Endodermal cell (in vitro differentiated cells): ENCODE measurements around the gene VCAN. TPM values are rescaled to one million over a fixed set of nuclear protein-coding genes. Genes with fewer than 3 reads are reported as not detected.

Experiments used
- DNase-seq: peaks from one replicate; pipeline ENCODE4 v3.0.0-alpha.2; 2017
- H3K27ac ChIP-seq: 2 replicates; pipeline ENCODE4 v1.5.1; 2013; ENCODE audit warnings: mild to moderate bottlenecking, low read depth, low read length, moderate library complexity
- H3K27me3 ChIP-seq: 2 replicates; pipeline ENCODE4 v1.6.1; 2013; ENCODE audit warnings: mild to moderate bottlenecking, low read length, moderate library complexity; ENCODE audit not compliant: insufficient read depth, control insufficient read depth, poor library complexity, severe bottlenecking
- H3K36me3 ChIP-seq: 2 replicates; pipeline ENCODE4 v1.7.0; 2013; ENCODE audit warnings: mild to moderate bottlenecking, low read length, moderate library complexity; ENCODE audit not compliant: control insufficient read depth, insufficient read depth
- H3K4me1 ChIP-seq: one replicate; pipeline ENCODE4 v1.7.0; 2013; ENCODE audit warnings: low read length; ENCODE audit not compliant: control insufficient read depth, insufficient read depth
- H3K4me3 ChIP-seq: 2 replicates; pipeline ENCODE4 v1.5.1; 2013; ENCODE audit warnings: mild to moderate bottlenecking, low read length, moderate library complexity
- H3K9ac ChIP-seq: 2 replicates; pipeline ENCODE4 v1.6.1; 2013; ENCODE audit warnings: mild to moderate bottlenecking, low read length, moderate library complexity; ENCODE audit not compliant: poor library complexity, severe bottlenecking; ENCODE audit errors: extremely low read depth
- H3K9me3 ChIP-seq: 2 replicates; pipeline ENCODE4 v1.6.1; 2013; ENCODE audit warnings: mild to moderate bottlenecking, low read length, moderate library complexity; ENCODE audit not compliant: control insufficient read depth
- H3K27ac Mint-ChIP-seq: 2 replicates; pipeline ENCODE4 v1.8.0; 2020; ENCODE audit warnings: mixed read lengths
- H3K27me3 Mint-ChIP-seq: 2 replicates; pipeline ENCODE4 v1.8.0; 2021; ENCODE audit warnings: mild to moderate bottlenecking, mixed read lengths; ENCODE audit not compliant: insufficient read depth
- H3K36me3 Mint-ChIP-seq: 2 replicates; pipeline ENCODE4 v1.8.0; 2020; ENCODE audit warnings: low read depth, mixed read lengths
- H3K4me1 Mint-ChIP-seq: 2 replicates; pipeline ENCODE4 v1.8.0; 2020; ENCODE audit warnings: mixed read lengths
- H3K4me3 Mint-ChIP-seq: 2 replicates; pipeline ENCODE4 v1.8.0; 2020; ENCODE audit warnings: mild to moderate bottlenecking, moderate library complexity, mixed read lengths
- H3K9me3 Mint-ChIP-seq: 2 replicates; pipeline ENCODE4 v1.8.0; 2020; ENCODE audit warnings: mild to moderate bottlenecking, mixed read lengths
- CTCF ChIP-seq: fragments of 200-600 bp; sonication (generic); conservative IDR thresholded peaks from 2 replicates; pipeline ENCODE4 v1.5.0; 2021; ENCODE audit warnings: antibody characterized with exemption, mild to moderate bottlenecking
- WGBS, 2 experiments: methylation state at CpG; one replicate each; pipeline versions ENCODE4 v1.1.5 to v1.1.7; 2013; ENCODE audit warnings: missing lambda C conversion rate in 2 of 2, mixed read lengths in 1 of 2; ENCODE audit not compliant: insufficient coverage in 1 of 2, insufficient read length in 1 of 2; 5-methylcytosine and 5-hydroxymethylcytosine counted together
- total RNA-seq, 2 donors: library from RNA; stranded (reverse); fragmentation: NEBNext Ultra II Directional in 1 of 2; extraction: Animal tissue kit (Norgen Biotek cat#: 25700) in 1 of 2; gene quantifications; 2 replicates in 1 of 2; 3 replicates in 1 of 2; pipeline ENCODE4 v1.2.1, GENCODE V29; 2021

Gene VCAN
- total RNA-seq, 2 donors from 2014 or later: 363 to 397 TPM

- no peaks in the 10 kb centered on the region for H3K9me3 ChIP-seq
- peaks cover 20% of the 10 kb centered on the region for H3K9me3 Mint-ChIP-seq
- no peak for DNase-seq
- H3K27me3 Mint-ChIP-seq: no peaks in the 10 kb centered on the region
- no peak overlapping the region for H3K9ac ChIP-seq
- H3K4me1 Mint-ChIP-seq: no peaks in the 10 kb centered on the region
- H3K4me3 Mint-ChIP-seq: no peak overlapping the region
- no peaks in the 10 kb centered on the region for H3K4me1 ChIP-seq
- H3K36me3 ChIP-seq: no peaks in the 10 kb centered on the region
- peaks cover 6% of the 10 kb centered on the region for H3K36me3 Mint-ChIP-seq
- no peak for TF ChIP-seq CTCF
- H3K27ac Mint-ChIP-seq: no peak overlapping the region
- H3K27me3 ChIP-seq: no peaks in the 10 kb centered on the region
- no peak overlapping the region for H3K4me3 ChIP-seq
- H3K27ac ChIP-seq: no peak overlapping the region
These were observed 143.3 kb downstream of the VCAN start for GRCh38 chr5:83614841-83615240.

DNA sequence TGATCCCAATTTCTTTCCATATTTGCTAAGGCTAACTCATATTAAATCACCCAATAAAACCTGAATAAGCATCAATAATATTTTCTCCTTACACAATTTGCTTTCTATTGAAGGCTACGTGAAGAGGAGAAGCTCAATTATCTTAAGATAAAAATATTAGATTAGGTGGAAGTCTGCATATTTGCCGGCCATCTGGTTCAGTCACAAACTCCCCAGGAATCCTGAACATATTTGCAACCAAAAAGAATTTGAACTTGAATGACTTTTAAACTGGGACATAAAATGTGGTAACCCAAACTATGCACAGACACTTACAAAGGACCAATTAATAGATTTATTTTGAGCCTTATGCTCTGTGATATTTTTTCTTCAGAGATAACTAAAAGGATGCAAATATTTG, 156.8 kb downstream of the VCAN start:
- TF ChIP-seq CTCF: no peak
- H3K4me1 Mint-ChIP-seq: peaks cover 14% of the 10 kb centered on the region
- Histone ChIP-seq H3K27ac (no peak overlapping the region), H3K9me3 (no peaks in the 10 kb centered on the region), H3K4me1 (no peaks in the 10 kb centered on the region), H3K9ac (no peak overlapping the region), H3K27me3 (no peaks in the 10 kb centered on the region), H3K4me3 (no peak overlapping the region), H3K36me3 (no peaks in the 10 kb centered on the region)
- no peak overlapping the region for H3K27ac Mint-ChIP-seq
- no peaks in the 10 kb centered on the region for H3K36me3 Mint-ChIP-seq
- peaks cover 2% of the 10 kb centered on the region for H3K9me3 Mint-ChIP-seq
- WGBS, 2 experiments: 97% methylated on average over 2 of the region's 2 CpGs; no CpG with 5 or more reads in 1 of the 2 experiments
- no peak overlapping the region for H3K4me3 Mint-ChIP-seq
- no peaks in the 10 kb centered on the region for H3K27me3 Mint-ChIP-seq
- no peak for DNase-seq

Other genes with a start within 250 kb of the VCAN start
- gene HAPLN1, start 249.1 kb downstream of the VCAN start, total RNA-seq: 1 to 10 TPM in 1 of 2 donors, under 1 TPM in 1; 0.07 to 1.3 TPM